ENCODE measurements around the gene RHBG.

Gene RHBG

DNA sequence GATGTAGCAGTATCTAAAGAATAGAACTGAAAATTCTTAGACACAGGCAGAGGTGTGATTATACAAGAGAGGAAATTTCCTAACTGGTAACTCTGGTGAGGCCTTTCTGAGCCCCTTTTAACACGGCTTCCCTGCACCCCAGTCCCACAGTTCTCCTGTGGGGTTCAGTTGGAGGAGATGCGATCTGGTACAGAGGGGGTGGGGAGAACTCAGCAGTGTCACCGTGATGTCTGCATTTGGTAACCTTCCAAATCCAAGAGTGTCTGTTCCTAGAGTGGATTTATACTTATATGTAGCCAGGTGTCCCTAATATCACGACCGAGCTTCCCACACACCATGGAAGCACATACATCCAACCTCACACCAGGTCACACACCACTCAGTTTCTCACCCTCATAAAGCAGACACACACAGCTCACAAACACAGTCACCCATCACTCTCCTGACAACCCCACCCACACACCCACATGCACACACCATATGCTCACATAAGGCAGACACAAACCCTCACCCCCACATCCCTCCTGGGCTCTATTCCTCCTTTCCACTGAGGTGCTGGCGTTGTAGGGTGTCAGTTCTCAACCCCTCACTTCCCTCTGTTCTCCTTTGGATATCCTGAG is 48.5 kb downstream of the RHBG start:
- Mint-ChIP-seq H3K4me3 (no peak overlapping the region), H3K4me1 (peaks cover 6% of the 10 kb centered on the region), H3K36me3 (ENCODE audit: low read depth) (no peaks in the 10 kb centered on the region), H3K9me3 (peaks cover 2% of the 10 kb centered on the region), H3K27ac (no peak overlapping the region), H3K27me3 (ENCODE audit: low read depth) (peaks cover 96% of the 10 kb centered on the region)
- TF ChIP-seq, protein P1, sequence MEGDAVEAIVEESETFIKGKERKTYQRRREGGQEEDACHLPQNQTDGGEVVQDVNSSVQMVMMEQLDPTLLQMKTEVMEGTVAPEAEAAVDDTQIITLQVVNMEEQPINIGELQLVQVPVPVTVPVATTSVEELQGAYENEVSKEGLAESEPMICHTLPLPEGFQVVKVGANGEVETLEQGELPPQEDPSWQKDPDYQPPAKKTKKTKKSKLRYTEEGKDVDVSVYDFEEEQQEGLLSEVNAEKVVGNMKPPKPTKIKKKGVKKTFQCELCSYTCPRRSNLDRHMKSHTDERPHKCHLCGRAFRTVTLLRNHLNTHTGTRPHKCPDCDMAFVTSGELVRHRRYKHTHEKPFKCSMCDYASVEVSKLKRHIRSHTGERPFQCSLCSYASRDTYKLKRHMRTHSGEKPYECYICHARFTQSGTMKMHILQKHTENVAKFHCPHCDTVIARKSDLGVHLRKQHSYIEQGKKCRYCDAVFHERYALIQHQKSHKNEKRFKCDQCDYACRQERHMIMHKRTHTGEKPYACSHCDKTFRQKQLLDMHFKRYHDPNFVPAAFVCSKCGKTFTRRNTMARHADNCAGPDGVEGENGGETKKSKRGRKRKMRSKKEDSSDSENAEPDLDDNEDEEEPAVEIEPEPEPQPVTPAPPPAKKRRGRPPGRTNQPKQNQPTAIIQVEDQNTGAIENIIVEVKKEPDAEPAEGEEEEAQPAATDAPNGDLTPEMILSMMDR (IDR thresholded peaks at IDR 0.05; ENCODE audit: unreplicated experiment in 3 of 3), result no peak

DNA sequence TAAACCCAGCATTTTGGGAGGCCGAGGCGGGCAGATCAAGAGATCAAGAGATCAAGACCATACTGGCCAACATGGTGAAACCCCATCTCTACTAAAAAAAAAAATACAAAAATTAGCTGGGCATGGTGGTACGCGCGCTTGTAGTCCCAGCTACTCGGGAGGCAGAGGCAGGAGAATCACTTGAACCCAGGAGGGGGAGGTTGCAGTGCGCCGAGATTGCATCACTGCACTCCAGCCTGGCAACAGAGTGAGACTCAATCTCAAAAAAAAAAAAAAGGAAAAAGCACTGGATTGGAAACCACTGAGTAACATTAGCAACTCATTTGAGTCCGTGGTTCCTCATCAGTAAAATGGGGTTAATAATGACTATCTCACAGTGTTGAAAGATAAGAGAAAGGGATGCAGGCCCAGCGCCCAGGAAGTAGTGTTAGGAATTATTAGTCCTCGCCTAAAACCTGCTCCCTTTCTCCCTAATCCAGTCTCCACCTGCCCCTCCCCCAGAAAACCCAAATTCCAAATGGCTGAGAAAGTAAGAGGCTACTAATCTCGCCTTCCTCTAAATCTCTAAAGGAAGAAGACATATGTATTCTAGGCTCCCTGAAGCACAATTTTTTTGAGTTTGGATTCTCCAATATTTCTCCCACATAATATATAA is 49.5 kb downstream of the RHBG start:
- Mint-ChIP-seq H3K9me3 (peaks cover 2% of the 10 kb centered on the region), H3K4me3 (no peak overlapping the region), H3K27me3 (ENCODE audit: low read depth) (peaks cover 98% of the 10 kb centered on the region), H3K27ac (no peak overlapping the region), H3K4me1 (peaks cover 6% of the 10 kb centered on the region), H3K36me3 (ENCODE audit: low read depth) (no peaks in the 10 kb centered on the region)
- TF ChIP-seq, protein P1 (IDR thresholded peaks at IDR 0.05; ENCODE audit: unreplicated experiment in 3 of 3), result no peak

DNA sequence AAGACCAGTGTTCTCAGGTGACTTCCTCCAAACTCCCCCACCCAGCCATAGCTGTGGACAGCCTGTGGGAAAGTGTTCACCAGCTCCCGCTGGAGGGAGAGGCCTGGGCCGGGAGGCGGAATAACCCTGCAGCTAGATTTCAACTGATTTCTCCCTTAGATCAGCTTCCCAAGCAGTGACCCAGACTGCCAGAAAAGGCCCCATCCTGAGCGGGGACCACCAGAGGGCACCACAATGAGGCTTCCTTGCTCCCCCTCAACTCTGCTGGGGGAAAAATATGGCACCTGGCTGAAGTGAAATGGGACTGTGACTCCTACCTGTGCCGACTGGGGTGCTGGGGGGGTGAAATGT is 50.8 kb downstream of the RHBG start:
- Mint-ChIP-seq H3K27ac (no peak overlapping the region), H3K4me3 (peak overlapping the region in 1 of 3 experiments; percentile 42), H3K9me3 (no peaks in the 10 kb centered on the region), H3K27me3 (ENCODE audit: low read depth) (peaks cover 100% of the 10 kb centered on the region), H3K36me3 (ENCODE audit: low read depth) (no peaks in the 10 kb centered on the region), H3K4me1 (peaks cover 6% of the 10 kb centered on the region)
- TF ChIP-seq, protein P1 (IDR thresholded peaks at IDR 0.05; ENCODE audit: unreplicated experiment in 3 of 3), result no peak

DNA sequence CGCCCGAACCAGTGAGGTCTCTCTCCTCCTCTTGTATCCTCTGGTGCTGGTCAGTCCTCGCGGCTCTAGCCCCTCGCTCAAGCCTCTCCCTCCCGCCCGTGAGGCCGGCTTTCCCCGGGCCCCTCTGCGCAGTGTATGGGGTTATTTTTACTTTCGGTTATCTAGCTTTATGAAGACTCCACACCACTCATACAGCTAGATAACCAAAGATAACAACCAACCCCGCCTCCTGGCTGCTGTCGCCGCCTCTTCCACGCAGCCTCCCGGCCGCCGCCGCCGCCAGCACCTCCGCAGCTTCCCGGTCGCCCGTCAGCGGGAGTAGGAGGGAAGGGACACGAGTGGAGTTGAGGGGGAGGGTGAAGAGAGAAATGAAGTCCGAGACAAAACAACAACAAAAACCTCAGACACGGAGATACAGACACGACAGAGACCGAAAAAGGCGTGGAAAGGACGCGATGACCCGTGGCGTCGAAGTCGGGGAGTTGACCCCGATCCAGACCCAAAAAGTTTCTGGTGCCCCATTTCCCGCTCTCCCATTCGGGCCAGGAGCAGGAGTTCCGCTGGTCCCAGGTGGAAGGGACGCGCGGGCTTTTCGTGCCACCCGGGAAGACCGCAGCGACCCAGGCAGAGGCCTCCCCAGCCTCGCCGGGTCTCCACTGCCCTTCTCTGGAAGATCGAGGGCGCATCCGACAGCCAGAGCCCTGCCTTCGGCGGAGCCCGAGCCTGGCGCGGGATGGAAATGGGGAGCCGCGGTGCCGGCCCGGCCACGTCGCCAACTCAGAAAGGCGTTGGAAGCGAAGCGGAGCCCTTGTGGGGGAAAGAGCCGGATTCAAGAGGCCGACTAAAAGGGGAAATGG is 51.4 kb downstream of the RHBG start:
- H3K27ac Mint-ChIP-seq, result no peak overlapping the region
- no peaks in the 10 kb centered on the region for H3K9me3 Mint-ChIP-seq
- H3K4me1 Mint-ChIP-seq, result peaks cover 6% of the 10 kb centered on the region
- H3K36me3 Mint-ChIP-seq (ENCODE audit: low read depth), result no peaks in the 10 kb centered on the region
- peak overlapping the region in 2 of 3 experiments; percentile 47 to 54 for H3K4me3 Mint-ChIP-seq
- TF ChIP-seq, protein P1 (IDR thresholded peaks at IDR 0.05; ENCODE audit: unreplicated experiment in 3 of 3), result no peak
- peaks cover 100% of the 10 kb centered on the region for H3K27me3 Mint-ChIP-seq (ENCODE audit: low read depth)

DNA sequence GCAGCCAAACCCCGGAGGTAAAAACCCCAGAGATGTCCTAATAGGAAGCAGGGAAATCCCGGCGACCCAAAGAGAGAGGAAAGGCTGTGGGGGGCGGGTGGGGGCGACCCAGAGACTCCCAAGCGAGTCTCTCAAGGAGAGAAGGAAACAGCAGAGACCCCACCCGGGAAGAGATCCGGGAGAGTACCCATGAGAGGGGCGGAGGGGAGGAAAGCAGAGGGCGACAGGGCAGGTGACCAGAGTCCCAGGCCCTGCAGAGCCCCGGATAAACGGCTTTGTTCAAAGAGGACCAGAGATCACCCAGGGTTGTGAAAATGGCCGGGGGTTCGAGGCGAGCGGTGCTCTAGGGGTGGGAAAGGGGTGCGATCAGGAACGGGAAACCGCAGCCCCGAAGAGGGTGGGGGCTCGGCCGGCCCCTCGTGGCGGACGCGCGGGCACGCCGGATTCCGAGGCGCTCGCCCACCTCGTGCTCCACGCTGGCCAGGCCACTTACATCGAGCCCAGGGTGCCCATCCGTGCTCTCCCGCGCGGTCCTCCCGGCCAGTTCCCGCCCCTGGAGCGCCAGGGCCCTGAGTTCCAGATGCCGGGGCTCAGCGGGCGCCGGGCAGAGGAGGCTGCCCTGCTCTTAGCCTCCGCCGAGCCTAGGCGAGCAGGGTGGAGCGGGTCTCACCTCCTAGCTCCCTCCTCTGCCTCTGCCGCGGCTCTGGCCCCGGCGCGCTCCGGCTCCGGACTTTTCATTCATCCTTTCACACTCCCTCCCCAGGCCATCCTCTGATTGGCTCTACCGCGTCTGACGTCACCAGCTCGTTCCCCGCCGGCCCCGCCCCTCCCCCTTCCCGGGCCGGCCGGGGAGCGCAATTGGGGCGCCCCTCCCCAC is 52.3 kb downstream of the RHBG start:
- TF ChIP-seq, protein P1 (IDR thresholded peaks at IDR 0.05; ENCODE audit: unreplicated experiment in 3 of 3), result no peak
- H3K9me3 Mint-ChIP-seq, result no peaks in the 10 kb centered on the region
- peaks cover 6% of the 10 kb centered on the region for H3K4me1 Mint-ChIP-seq
- no peak overlapping the region for H3K27ac Mint-ChIP-seq
- peak overlapping the region in 2 of 3 experiments; percentile 47 to 51 for H3K4me3 Mint-ChIP-seq
- H3K27me3 Mint-ChIP-seq (ENCODE audit: low read depth), result peaks cover 100% of the 10 kb centered on the region
- no peaks in the 10 kb centered on the region for H3K36me3 Mint-ChIP-seq (ENCODE audit: low read depth)
